Smooth muscle cell (in vitro differentiated cells): ENCODE results near the gene LAMA2. TPM values are rescaled to one million over a fixed set of nuclear protein-coding genes. Genes with fewer than 3 reads are reported as not detected.

Experiments used
- DNase-seq: peaks from one replicate; lab custom pipeline; 2025; ENCODE audit not compliant: unreplicated experiment; lab: John Stamatoyannopoulos, UW
- H2AFZ ChIP-seq: fragments of 200-600 bp; sonication (generic); 2 replicates; pipeline ENCODE4 v1.6.0; 2016; ENCODE audit warnings: antibody characterized with exemption, low read depth, mild to moderate bottlenecking
- H3F3A ChIP-seq: fragments of 200-600 bp; sonication (generic); 2 replicates; pipeline ENCODE4 v1.6.0; 2017; ENCODE audit warnings: antibody characterized with exemption, low read depth
- H3K27ac ChIP-seq: fragments of 200-600 bp; sonication (generic); 2 replicates; pipeline ENCODE4 v1.5.1; 2016; ENCODE audit warnings: low read depth, mild to moderate bottlenecking
- H3K27me3 ChIP-seq: fragments of 200-600 bp; sonication (generic); 2 replicates; pipeline ENCODE4 v1.6.1; 2016; ENCODE audit warnings: low read depth, mild to moderate bottlenecking
- H3K36me3 ChIP-seq: fragments of 200-600 bp; sonication (generic); 2 replicates; pipeline ENCODE4 v1.5.1; 2016; ENCODE audit warnings: low read depth
- H3K4me1 ChIP-seq: fragments of 200-600 bp; sonication (generic); 2 replicates; pipeline ENCODE4 v1.5.1; 2016; ENCODE audit warnings: low read depth
- H3K4me2 ChIP-seq: fragments of 200-600 bp; sonication (generic); 2 replicates; pipeline ENCODE4 v1.6.0; 2016; ENCODE audit warnings: mild to moderate bottlenecking
- H3K4me3 ChIP-seq: fragments of 200-600 bp; sonication (generic); 2 replicates; pipeline ENCODE4 v1.5.1; 2016; ENCODE audit warnings: mild to moderate bottlenecking
- H3K79me2 ChIP-seq: fragments of 200-600 bp; sonication (generic); 2 replicates; pipeline ENCODE4 v1.6.0; 2016; ENCODE audit warnings: low read depth, mild to moderate bottlenecking
- H3K9ac ChIP-seq: fragments of 200-600 bp; sonication (generic); 2 replicates; pipeline ENCODE4 v1.6.0; 2016; ENCODE audit warnings: low read depth
- H3K9me3 ChIP-seq: fragments of 200-600 bp; sonication (generic); replicated peaks from 2 replicates; pipeline ENCODE4 v1.5.1; 2016; ENCODE audit warnings: low read depth
- H4K20me1 ChIP-seq: fragments of 200-600 bp; sonication (generic); 2 replicates; pipeline ENCODE4 v1.6.0; 2016; ENCODE audit warnings: low read depth
- CTCF ChIP-seq: fragments of 200-600 bp; sonication (generic); IDR thresholded peaks from 2 replicates; pipeline ENCODE4 v1.5.1; 2017; ENCODE audit warnings: borderline replicate concordance, mild to moderate bottlenecking, antibody characterized with exemption; ENCODE audit not compliant: insufficient read depth, poor library complexity, severe bottlenecking
- WGBS: methylation state at CpG from one replicate; pipeline ENCODE4 v1.1.7; 2016; ENCODE audit warnings: low lambda C conversion rate; 5-methylcytosine and 5-hydroxymethylcytosine counted together
- polyA plus RNA-seq: library from polyadenylated mRNA; unstranded; fragments of >200 nt; fragmentation: Nextera tagmentation; extraction: Ambion mirVana; gene quantifications from 2 replicates; pipeline ENCODE4 v1.2.1, GENCODE V29; 2016
- total RNA-seq: library from RNA; depleted of rRNA; stranded (reverse); fragments of >200 nt; gene quantifications from 2 replicates; pipeline ENCODE4 v1.2.3, GENCODE V29; 2014

Gene LAMA2
- total and polyA plus RNA-seq, 2 experiments from 2014 or later = 21.7 to 92.9 TPM

- Histone ChIP-seq H3F3A (no peaks in the 10 kb centered on the region), H3K9ac (no peak overlapping the region), H3K27ac (no peak overlapping the region), H2AFZ (no peak overlapping the region), H3K36me3 (no peaks in the 10 kb centered on the region), H3K79me2 (peaks cover 4% of the 10 kb centered on the region), H3K4me2 (no peak overlapping the region), H4K20me1 (peaks cover 10% of the 10 kb centered on the region), H3K4me1 (no peaks in the 10 kb centered on the region), H3K9me3 (no peaks in the 10 kb centered on the region), H3K27me3 (no peaks in the 10 kb centered on the region), H3K4me3 (no peak overlapping the region)
- TF ChIP-seq CTCF = no peak
- WGBS = 93% methylated on average over 4 of the region's 4 CpGs
- DNase-seq = no peak
Observed at GRCh38 chr6:128993166-128993565, 110.2 kb downstream of the LAMA2 start.

- no peak overlapping the region for H2AFZ ChIP-seq
- 86% methylated on average over 5 of the region's 5 CpGs for WGBS
- no peak overlapping the region for H3K4me2 ChIP-seq
- no peaks in the 10 kb centered on the region for H3F3A ChIP-seq
- no peak overlapping the region for H3K4me3 ChIP-seq
- no peaks in the 10 kb centered on the region for H3K27me3 ChIP-seq
- H3K36me3 ChIP-seq = no peaks in the 10 kb centered on the region
- no peaks in the 10 kb centered on the region for H4K20me1 ChIP-seq
- no peaks in the 10 kb centered on the region for H3K9me3 ChIP-seq
- no peak for DNase-seq
- no peak overlapping the region for H3K27ac ChIP-seq
- no peak overlapping the region for H3K9ac ChIP-seq
- H3K4me1 ChIP-seq = no peaks in the 10 kb centered on the region
- TF ChIP-seq CTCF = no peak
- H3K79me2 ChIP-seq = peaks cover 4% of the 10 kb centered on the region
Observed at GRCh38 chr6:128997880-128998279, 114.9 kb downstream of the LAMA2 start.

- Histone ChIP-seq H3K4me3 (no peak overlapping the region), H3K27me3 (no peaks in the 10 kb centered on the region), H3K36me3 (no peaks in the 10 kb centered on the region), H3K9ac (no peak overlapping the region), H3K4me2 (no peak overlapping the region), H3F3A (no peaks in the 10 kb centered on the region), H4K20me1 (peaks cover 5% of the 10 kb centered on the region), H3K79me2 (peaks cover 8% of the 10 kb centered on the region), H3K27ac (no peak overlapping the region), H2AFZ (no peak overlapping the region), H3K4me1 (no peaks in the 10 kb centered on the region), H3K9me3 (no peaks in the 10 kb centered on the region)
- no peak for DNase-seq
- WGBS = 73% methylated on average over 4 of the region's 4 CpGs
- no peak for TF ChIP-seq CTCF
Observed at GRCh38 chr6:129006724-129007514, 124.0 kb downstream of the LAMA2 start.
